ENCODE measurements around the gene FBXO39. TPM values are rescaled to one million over a fixed set of nuclear protein-coding genes. Genes with fewer than 3 reads are reported as not detected.

Gene FBXO39
- total RNA-seq, 2 donors from 2014 or later, result 0.18 to 0.29 TPM

DNA sequence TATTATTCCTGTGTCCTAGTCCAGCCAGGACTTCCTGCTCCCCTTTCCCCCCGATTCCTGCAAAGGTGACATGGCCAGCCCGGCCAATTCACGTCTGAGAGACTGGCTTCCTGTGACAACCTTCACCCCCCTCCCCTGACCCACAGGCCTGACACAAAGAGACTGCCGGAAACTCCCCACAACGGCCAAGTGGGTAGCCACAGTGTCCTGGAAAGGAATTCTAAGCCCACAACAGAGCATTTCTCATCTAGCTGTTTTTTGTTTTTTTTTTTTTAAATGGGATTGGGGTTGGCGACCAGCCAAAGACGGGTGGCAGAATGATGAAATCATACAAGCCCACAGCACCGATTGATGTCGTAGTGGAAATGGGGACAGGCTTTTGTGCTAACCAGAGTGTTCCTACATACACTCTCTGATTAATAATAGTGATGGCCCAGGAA is 23.0 kb upstream of the FBXO39 start:
- TF ChIP-seq, protein P1, sequence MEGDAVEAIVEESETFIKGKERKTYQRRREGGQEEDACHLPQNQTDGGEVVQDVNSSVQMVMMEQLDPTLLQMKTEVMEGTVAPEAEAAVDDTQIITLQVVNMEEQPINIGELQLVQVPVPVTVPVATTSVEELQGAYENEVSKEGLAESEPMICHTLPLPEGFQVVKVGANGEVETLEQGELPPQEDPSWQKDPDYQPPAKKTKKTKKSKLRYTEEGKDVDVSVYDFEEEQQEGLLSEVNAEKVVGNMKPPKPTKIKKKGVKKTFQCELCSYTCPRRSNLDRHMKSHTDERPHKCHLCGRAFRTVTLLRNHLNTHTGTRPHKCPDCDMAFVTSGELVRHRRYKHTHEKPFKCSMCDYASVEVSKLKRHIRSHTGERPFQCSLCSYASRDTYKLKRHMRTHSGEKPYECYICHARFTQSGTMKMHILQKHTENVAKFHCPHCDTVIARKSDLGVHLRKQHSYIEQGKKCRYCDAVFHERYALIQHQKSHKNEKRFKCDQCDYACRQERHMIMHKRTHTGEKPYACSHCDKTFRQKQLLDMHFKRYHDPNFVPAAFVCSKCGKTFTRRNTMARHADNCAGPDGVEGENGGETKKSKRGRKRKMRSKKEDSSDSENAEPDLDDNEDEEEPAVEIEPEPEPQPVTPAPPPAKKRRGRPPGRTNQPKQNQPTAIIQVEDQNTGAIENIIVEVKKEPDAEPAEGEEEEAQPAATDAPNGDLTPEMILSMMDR (conservative IDR thresholded peaks at IDR 0.05), result no peak
- no peaks in the 10 kb centered on the region for H3K4me1 ChIP-seq (ENCODE audit: control insufficient read depth, insufficient read depth, low read length)
- no peaks in the 10 kb centered on the region for H3K9me3 ChIP-seq (ENCODE audit: control insufficient read depth, low read length)
- H3K9ac ChIP-seq (ENCODE audit: extremely low read depth, low read length, poor library complexity, severe bottlenecking), result no peak overlapping the region
- H3K36me3 ChIP-seq (ENCODE audit: control insufficient read depth, insufficient read depth, low read length), result no peaks in the 10 kb centered on the region
- peak overlapping the region; percentile 89 for H3K27ac ChIP-seq (ENCODE audit: low read depth, low read length)
- peaks cover 4% of the 10 kb centered on the region for H3K27me3 Mint-ChIP-seq (ENCODE audit: insufficient read depth)
- no peaks in the 10 kb centered on the region for H3K27me3 ChIP-seq (ENCODE audit: control insufficient read depth, insufficient read depth, low read length, poor library complexity, severe bottlenecking)
- H3K4me3 Mint-ChIP-seq, result no peak overlapping the region
- H3K4me3 ChIP-seq (ENCODE audit: low read length), result no peak overlapping the region
- peaks cover 4% of the 10 kb centered on the region for H3K9me3 Mint-ChIP-seq
- DNase-seq, result peak; percentile 64
- H3K36me3 Mint-ChIP-seq (ENCODE audit: low read depth), result no peaks in the 10 kb centered on the region
- WGBS, 2 experiments (ENCODE audit: insufficient coverage in 1 of 2, insufficient read length in 1 of 2), result 66 to 84% methylated on average over 4 to 8 of the region's 9 CpGs
- peaks cover 28% of the 10 kb centered on the region for H3K4me1 Mint-ChIP-seq
- H3K27ac Mint-ChIP-seq, result peak overlapping the region; percentile 63

DNA sequence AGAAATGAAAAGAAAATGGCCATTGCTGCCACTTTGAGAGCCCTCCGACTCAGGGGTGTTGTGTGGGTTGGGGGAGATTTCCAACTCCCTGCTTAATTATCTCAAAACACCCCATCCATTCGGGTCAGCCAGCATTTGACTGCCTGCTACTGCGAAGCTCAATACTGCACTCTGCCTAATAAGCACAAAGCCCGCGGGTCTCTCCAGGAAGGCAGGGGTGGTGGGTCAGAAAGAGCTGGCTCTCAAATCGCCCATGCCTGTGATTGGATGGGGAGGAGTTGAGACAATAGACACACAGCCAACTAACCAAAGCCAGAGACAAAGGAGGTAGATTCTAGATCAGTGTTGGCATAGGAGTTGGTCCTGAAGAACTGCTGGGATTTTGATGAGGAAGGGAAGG is 22.5 kb upstream of the FBXO39 start:
- TF ChIP-seq, protein P1 (conservative IDR thresholded peaks at IDR 0.05), result no peak
- Mint-ChIP-seq H3K4me3 (no peak overlapping the region), H3K27ac (peak overlapping the region; percentile 50), H3K36me3 (ENCODE audit: low read depth) (no peaks in the 10 kb centered on the region), H3K27me3 (ENCODE audit: insufficient read depth) (peaks cover 4% of the 10 kb centered on the region), H3K4me1 (peaks cover 28% of the 10 kb centered on the region), H3K9me3 (peaks cover 2% of the 10 kb centered on the region)
- no peaks in the 10 kb centered on the region for H3K27me3 ChIP-seq (ENCODE audit: control insufficient read depth, insufficient read depth, low read length, poor library complexity, severe bottlenecking)
- 79% methylated on average over 5 of the region's 6 CpGs; no CpG with 5 or more reads in 1 of the 2 experiments for WGBS, 2 experiments (ENCODE audit: insufficient coverage in 1 of 2, insufficient read length in 1 of 2)
- no peak for DNase-seq
- no peak overlapping the region for H3K4me3 ChIP-seq (ENCODE audit: low read length)
- H3K36me3 ChIP-seq (ENCODE audit: control insufficient read depth, insufficient read depth, low read length), result no peaks in the 10 kb centered on the region
- no peaks in the 10 kb centered on the region for H3K9me3 ChIP-seq (ENCODE audit: control insufficient read depth, low read length)
- no peaks in the 10 kb centered on the region for H3K4me1 ChIP-seq (ENCODE audit: control insufficient read depth, insufficient read depth, low read length)
- H3K27ac ChIP-seq (ENCODE audit: low read depth, low read length), result peak overlapping the region; percentile 89
- H3K9ac ChIP-seq (ENCODE audit: extremely low read depth, low read length, poor library complexity, severe bottlenecking), result no peak overlapping the region

DNA sequence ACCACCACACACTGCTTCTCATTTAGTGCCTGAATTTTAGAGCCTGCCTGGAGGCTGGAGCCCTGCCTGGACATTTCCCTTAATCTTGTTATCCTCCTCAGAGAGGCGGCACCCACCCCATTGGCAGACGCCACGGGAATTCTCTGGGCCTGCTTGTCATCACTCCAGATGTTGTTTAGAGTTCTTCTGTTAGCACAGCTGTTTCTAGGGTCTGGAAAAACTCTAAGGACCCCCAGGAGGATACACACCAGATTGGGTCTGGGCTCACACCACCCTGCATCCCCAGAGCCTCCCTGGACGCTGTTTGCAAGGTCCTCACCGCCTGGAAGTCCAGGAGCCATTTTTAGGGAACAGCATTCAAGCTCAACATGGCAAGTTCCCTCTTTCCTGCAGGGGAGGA is 20.7 kb upstream of the FBXO39 start:
- TF ChIP-seq, protein P1 (conservative IDR thresholded peaks at IDR 0.05), result no peak
- DNase-seq, result no peak
- Mint-ChIP-seq H3K36me3 (ENCODE audit: low read depth) (no peaks in the 10 kb centered on the region), H3K27ac (no peak overlapping the region), H3K27me3 (ENCODE audit: insufficient read depth) (peaks cover 11% of the 10 kb centered on the region), H3K4me1 (peaks cover 28% of the 10 kb centered on the region), H3K9me3 (no peaks in the 10 kb centered on the region), H3K4me3 (no peak overlapping the region)
- H3K27ac ChIP-seq (ENCODE audit: low read depth, low read length), result no peak overlapping the region
- no peaks in the 10 kb centered on the region for H3K27me3 ChIP-seq (ENCODE audit: control insufficient read depth, insufficient read depth, low read length, poor library complexity, severe bottlenecking)
- WGBS, 2 experiments (ENCODE audit: insufficient coverage in 1 of 2, insufficient read length in 1 of 2), result 98 to 100% methylated on average over 1 to 5 of the region's 5 CpGs
- H3K4me1 ChIP-seq (ENCODE audit: control insufficient read depth, insufficient read depth, low read length), result no peaks in the 10 kb centered on the region
- no peak overlapping the region for H3K4me3 ChIP-seq (ENCODE audit: low read length)
- no peaks in the 10 kb centered on the region for H3K9me3 ChIP-seq (ENCODE audit: control insufficient read depth, low read length)
- no peaks in the 10 kb centered on the region for H3K36me3 ChIP-seq (ENCODE audit: control insufficient read depth, insufficient read depth, low read length)
- H3K9ac ChIP-seq (ENCODE audit: extremely low read depth, low read length, poor library complexity, severe bottlenecking), result no peak overlapping the region

Data from endodermal cell (in vitro differentiated cells).